GM23248 (cell line): ENCODE measurements around the gene PRR18. TPM values are rescaled to one million over a fixed set of nuclear protein-coding genes. Genes with fewer than 3 reads are reported as not detected.
"Not testable (repeated sequence)": the region's sequence is repeated elsewhere in the genome, so short reads cannot be mapped to it uniquely, and the experiment has no call there.

Experiments used
- DNase-seq: peaks from one replicate; pipeline ENCODE4 v3.0.0-alpha.2; 2015
- H2AFZ ChIP-seq: fragments of 200-600 bp; sonication (generic); 2 replicates; pipeline ENCODE4 v1.6.1; 2016; ENCODE audit warnings: antibody characterized with exemption
- H3F3A ChIP-seq: fragments of 200-600 bp; sonication (generic); 2 replicates; pipeline ENCODE4 v1.6.1; 2016; ENCODE audit warnings: mild to moderate bottlenecking, antibody characterized with exemption, mixed run types; ENCODE audit not compliant: insufficient read depth
- H3K27ac ChIP-seq: fragments of 200-600 bp; sonication (generic); 2 replicates; pipeline ENCODE4 v1.5.1; 2016; ENCODE audit warnings: mild to moderate bottlenecking
- H3K27me3 ChIP-seq: fragments of 200-600 bp; sonication (generic); replicated peaks from 2 replicates; pipeline ENCODE4 v1.6.1; 2016; ENCODE audit warnings: mild to moderate bottlenecking; ENCODE audit not compliant: insufficient read depth
- H3K36me3 ChIP-seq: fragments of 200-600 bp; sonication (generic); 2 replicates; pipeline ENCODE4 v1.6.1; 2016; ENCODE audit warnings: low read depth, mild to moderate bottlenecking
- H3K4me1 ChIP-seq: fragments of 200-600 bp; sonication (generic); 2 replicates; pipeline ENCODE4 v1.6.1; 2016; ENCODE audit warnings: mild to moderate bottlenecking; ENCODE audit not compliant: insufficient read depth
- H3K4me2 ChIP-seq: fragments of 200-600 bp; sonication (generic); one replicate; pipeline ENCODE4 v1.6.1; 2016; ENCODE audit warnings: mild to moderate bottlenecking; ENCODE audit not compliant: unreplicated experiment
- H3K4me3 ChIP-seq: fragments of 200-600 bp; sonication (generic); 2 replicates; pipeline ENCODE4 v1.5.1; 2016; ENCODE audit warnings: mild to moderate bottlenecking
- H3K79me2 ChIP-seq: fragments of 200-600 bp; sonication (generic); 2 replicates; pipeline ENCODE4 v1.6.1; 2016; ENCODE audit warnings: mild to moderate bottlenecking; ENCODE audit not compliant: insufficient read depth
- H3K9ac ChIP-seq: fragments of 200-600 bp; sonication (generic); 2 replicates; pipeline ENCODE4 v1.6.1; 2016; ENCODE audit warnings: mild to moderate bottlenecking
- H3K9me2 ChIP-seq: fragments of 200-600 bp; sonication (generic); 2 replicates; pipeline ENCODE4 v1.6.1; 2016; ENCODE audit warnings: mixed run types, mild to moderate bottlenecking, moderate library complexity; ENCODE audit not compliant: insufficient read depth
- H3K9me3 ChIP-seq: fragments of 200-600 bp; sonication (generic); one replicate; pipeline ENCODE4 v1.6.1; 2017; ENCODE audit warnings: low read depth
- H4K20me1 ChIP-seq: fragments of 200-600 bp; sonication (generic); 2 replicates; pipeline ENCODE4 v1.6.0; 2016; ENCODE audit not compliant: insufficient read depth
- EZH2 ChIP-seq: fragments of 200-600 bp; sonication (generic); IDR thresholded peaks from 2 replicates; pipeline ENCODE4 v1.6.1; 2018; ENCODE audit warnings: antibody characterized with exemption, mild to moderate bottlenecking; ENCODE audit not compliant: insufficient read depth, poor library complexity, severe bottlenecking
- EZH2phosphoT487 ChIP-seq: fragments of 200-600 bp; sonication (generic); IDR thresholded peaks from 2 replicates; pipeline ENCODE4 v1.6.1; 2018; ENCODE audit warnings: antibody characterized with exemption, moderate library complexity, mild to moderate bottlenecking, low read depth; ENCODE audit not compliant: insufficient read depth
- WGBS, 2 experiments: methylation state at CpG; one replicate each; pipeline ENCODE4 v1.1.6; 2015 to 2017; ENCODE audit warnings: low lambda C conversion rate in 2 of 2, low coverage in 1 of 2; ENCODE audit errors: missing lambda C conversion rate in 2 of 2; 5-methylcytosine and 5-hydroxymethylcytosine counted together
- in situ Hi-C: fragments of 300-500 bp; cut with MboI; formaldehyde crosslinking; loops from 2 replicates; pipeline ENCODE4 v1.15.0; 2020
- polyA plus RNA-seq: library from polyadenylated mRNA; unstranded; fragments of >200 nt; fragmentation: Nextera tagmentation; extraction: Ambion mirVana; gene quantifications from 2 replicates; pipeline ENCODE4 v1.2.1, GENCODE V29; 2016
- total RNA-seq: library from RNA; depleted of rRNA; stranded (reverse); fragments of >200 nt; shearing (Covaris generic); gene quantifications from 2 replicates; pipeline ENCODE4 v1.2.3, GENCODE V29; 2014

The PRR18 gene
- total and polyA plus RNA-seq, 2 experiments from 2014 or later, result not detected

GRCh38 chr6:166346449-166346848 is 38.3 kb upstream of the PRR18 start:
- no peak overlapping the region for H3K9ac ChIP-seq
- no peak overlapping the region for H3K4me2 ChIP-seq
- no peaks in the 10 kb centered on the region for H3K4me1 ChIP-seq
- no peaks in the 10 kb centered on the region for H3K36me3 ChIP-seq
- H3K27ac ChIP-seq, result no peak overlapping the region
- no peaks in the 10 kb centered on the region for H3K27me3 ChIP-seq
- no peaks in the 10 kb centered on the region for H4K20me1 ChIP-seq
- H3K4me3 ChIP-seq, result no peak overlapping the region
- no peaks in the 10 kb centered on the region for H3K9me2 ChIP-seq
- H3K9me3 ChIP-seq, result no peaks in the 10 kb centered on the region
- DNase-seq, result no peak
- in situ Hi-C loops, result no loop called here
- TF ChIP-seq EZH2phosphoT487 (no peak), EZH2 (no peak)
- WGBS, 2 experiments, result 76 to 83% methylated on average over 3 of the region's 3 CpGs
- no peaks in the 10 kb centered on the region for H3F3A ChIP-seq
- peaks cover 10% of the 10 kb centered on the region for H3K79me2 ChIP-seq
- H2AFZ ChIP-seq, result no peak overlapping the region

GRCh38 chr6:166345672-166346071 is 37.5 kb upstream of the PRR18 start:
- H3F3A ChIP-seq, H3K9ac ChIP-seq, H3K4me1 ChIP-seq, H2AFZ ChIP-seq, H3K9me2 ChIP-seq, H4K20me1 ChIP-seq, in situ Hi-C loops, H3K4me2 ChIP-seq, H3K9me3 ChIP-seq, H3K27me3 ChIP-seq, DNase-seq, H3K36me3 ChIP-seq, H3K27ac ChIP-seq, H3K4me3 ChIP-seq: not testable (repeated sequence)
- WGBS, 2 experiments, result 50 to 51% methylated on average over 9 of the region's 9 CpGs
- peaks cover 18% of the 10 kb centered on the region for H3K79me2 ChIP-seq

GRCh38 chr6:166344921-166345320 is 36.7 kb upstream of the PRR18 start:
- H3K9ac ChIP-seq, H3K4me1 ChIP-seq, DNase-seq, H3K27me3 ChIP-seq, H3K27ac ChIP-seq, H3K4me3 ChIP-seq, H3K9me3 ChIP-seq, in situ Hi-C loops, H4K20me1 ChIP-seq, H3K9me2 ChIP-seq, H3K4me2 ChIP-seq, H3K36me3 ChIP-seq, H2AFZ ChIP-seq, H3F3A ChIP-seq: not testable (repeated sequence)
- H3K79me2 ChIP-seq, result peaks cover 26% of the 10 kb centered on the region
- WGBS, 2 experiments, result 77 to 79% methylated on average over 2 of the region's 2 CpGs

GRCh38 chr6:166344240-166344639 is 36.0 kb upstream of the PRR18 start:
- Histone ChIP-seq H3K27ac (no peak overlapping the region), H3F3A (no peaks in the 10 kb centered on the region), H3K9ac (no peak overlapping the region), H3K79me2 (peaks cover 32% of the 10 kb centered on the region), H2AFZ (no peak overlapping the region), H3K4me2 (no peak overlapping the region), H4K20me1 (no peaks in the 10 kb centered on the region), H3K4me3 (no peak overlapping the region), H3K4me1 (no peaks in the 10 kb centered on the region; the same call in 1 of the 2 replicates), H3K9me2 (no peaks in the 10 kb centered on the region), H3K9me3 (no peaks in the 10 kb centered on the region), H3K36me3 (no peaks in the 10 kb centered on the region), H3K27me3 (no peaks in the 10 kb centered on the region)
- 97 to 99% methylated on average over 8 of the region's 8 CpGs for WGBS, 2 experiments
- TF ChIP-seq EZH2 (no peak), EZH2phosphoT487 (no peak)
- in situ Hi-C loops, result no loop called here
- no peak for DNase-seq

GRCh38 chr6:166343150-166343487 is 34.9 kb upstream of the PRR18 start:
- in situ Hi-C loops, result no loop called here
- H3K9me3 ChIP-seq, result no peaks in the 10 kb centered on the region
- no peaks in the 10 kb centered on the region for H3K36me3 ChIP-seq
- H3K9ac ChIP-seq, result peak overlapping the region; percentile 91
- H3K4me1 ChIP-seq, result no peaks in the 10 kb centered on the region; the same call in 1 of the 2 replicates
- H3F3A ChIP-seq, result no peaks in the 10 kb centered on the region
- no peaks in the 10 kb centered on the region for H3K27me3 ChIP-seq
- H3K4me2 ChIP-seq, result peak overlapping the region; percentile 82
- no peaks in the 10 kb centered on the region for H4K20me1 ChIP-seq
- no peak for DNase-seq
- TF ChIP-seq EZH2phosphoT487 (no peak), EZH2 (no peak)
- 30 to 39% methylated on average over 3 of the region's 3 CpGs for WGBS, 2 experiments
- peaks cover 44% of the 10 kb centered on the region for H3K79me2 ChIP-seq
- H3K4me3 ChIP-seq, result peak overlapping the region; percentile 99
- no peak overlapping the region for H3K27ac ChIP-seq
- H2AFZ ChIP-seq, result peak overlapping the region; percentile 94
- no peaks in the 10 kb centered on the region for H3K9me2 ChIP-seq
